Measurements from ENCODE around the gene MINAR1. TPM values are rescaled to one million over a fixed set of nuclear protein-coding genes. Genes with fewer than 3 reads are reported as not detected.

The MINAR1 gene
- total RNA-seq, 2 experiments from 2014 or later: 0.21 to 0.22 TPM

DNA sequence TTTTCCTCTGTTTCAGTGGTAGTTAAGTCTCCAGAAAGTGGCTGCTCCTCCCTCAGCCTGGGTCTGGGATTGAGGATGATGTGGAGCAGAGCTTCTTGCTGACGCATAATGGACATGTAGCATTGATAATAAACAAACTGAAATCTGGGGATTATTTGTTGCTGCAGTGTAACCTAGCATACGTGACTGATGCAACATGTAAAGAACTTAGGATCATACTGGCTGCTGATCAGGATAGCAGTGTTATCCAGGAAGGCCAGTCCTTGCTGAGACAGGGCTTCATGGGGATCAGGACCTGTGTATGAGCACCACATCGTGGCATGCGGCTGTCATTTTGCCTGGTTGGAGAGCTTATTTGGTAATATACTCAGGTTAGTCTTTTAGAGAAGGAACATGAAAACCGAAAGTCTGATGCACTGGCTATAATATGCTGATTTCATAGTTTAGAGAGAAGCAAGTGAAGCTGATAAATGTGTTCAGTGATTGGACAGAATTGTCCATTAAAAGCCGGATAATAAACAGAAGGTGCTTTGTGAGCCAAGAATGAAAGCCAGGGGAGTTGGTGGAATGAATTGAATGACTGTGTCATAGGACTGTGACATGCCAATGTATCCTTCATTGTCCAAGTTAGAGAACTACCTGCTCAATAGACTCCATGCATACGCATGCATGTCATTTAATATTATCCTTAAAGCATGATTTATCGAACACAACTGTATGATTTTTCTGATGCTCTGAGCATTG, 4.1 kb downstream of the MINAR1 start:
- Mint-ChIP-seq H3K4me3 (no peak overlapping the region), H3K36me3 (ENCODE audit: low read depth) (no peaks in the 10 kb centered on the region), H3K27me3 (ENCODE audit: low read depth) (peaks cover 26% of the 10 kb centered on the region), H3K27ac (no peak overlapping the region), H3K4me1 (ENCODE audit: low read depth) (peaks cover 9% of the 10 kb centered on the region), H3K9me3 (no peaks in the 10 kb centered on the region)
- no peak for DNase-seq
- CTCF ChIA-PET: no interaction called here
- intact Hi-C loops (cut with micrococcal nuclease): no loop called here

DNA sequence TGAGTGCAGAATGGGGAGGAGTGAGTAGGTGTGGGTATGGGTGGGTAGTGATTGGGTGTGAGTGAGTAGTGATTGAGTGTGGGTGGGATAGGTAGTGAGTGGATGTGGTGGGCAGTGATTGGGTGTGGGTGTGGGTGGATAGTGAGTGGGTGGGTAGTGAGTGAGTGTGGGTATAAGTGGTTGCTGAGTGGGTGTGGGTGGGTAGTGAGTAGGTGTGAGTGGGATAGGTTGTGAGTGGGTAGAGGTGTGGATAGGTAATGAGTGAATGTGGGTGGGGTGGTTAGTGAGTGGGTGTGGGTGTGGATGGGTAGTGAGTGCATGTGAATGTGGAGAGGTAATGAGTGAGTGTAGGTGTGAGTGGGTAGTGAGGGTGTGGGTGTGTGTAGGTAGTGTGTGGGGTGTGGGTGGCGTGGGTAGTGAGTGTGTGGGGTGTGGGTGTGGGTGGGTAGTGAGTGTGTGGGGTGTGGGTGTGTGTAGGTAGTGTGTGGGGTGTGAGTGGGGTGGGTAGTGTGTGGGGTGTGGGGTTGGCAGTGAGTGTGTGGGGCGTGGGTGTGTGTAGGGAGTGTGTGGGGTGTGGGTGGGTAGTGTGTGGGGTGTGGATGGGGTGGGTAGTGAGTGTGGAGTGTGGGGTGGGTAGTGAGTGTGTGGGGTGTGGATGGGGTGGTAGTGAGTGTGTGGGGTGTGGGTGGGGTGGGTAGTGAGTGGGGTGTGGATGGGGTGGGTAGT, 5.3 kb downstream of the MINAR1 start:
- CTCF ChIA-PET: no interaction called here
- DNase-seq: no peak
- no peak overlapping the region for H3K4me3 Mint-ChIP-seq
- H3K27me3 Mint-ChIP-seq (ENCODE audit: low read depth): peaks cover 21% of the 10 kb centered on the region
- peaks cover 6% of the 10 kb centered on the region for H3K4me1 Mint-ChIP-seq (ENCODE audit: low read depth)
- H3K27ac Mint-ChIP-seq: no peak overlapping the region
- H3K36me3 Mint-ChIP-seq (ENCODE audit: low read depth): no peaks in the 10 kb centered on the region
- intact Hi-C loops (cut with micrococcal nuclease): no loop called here
- H3K9me3 Mint-ChIP-seq: no peaks in the 10 kb centered on the region

DNA sequence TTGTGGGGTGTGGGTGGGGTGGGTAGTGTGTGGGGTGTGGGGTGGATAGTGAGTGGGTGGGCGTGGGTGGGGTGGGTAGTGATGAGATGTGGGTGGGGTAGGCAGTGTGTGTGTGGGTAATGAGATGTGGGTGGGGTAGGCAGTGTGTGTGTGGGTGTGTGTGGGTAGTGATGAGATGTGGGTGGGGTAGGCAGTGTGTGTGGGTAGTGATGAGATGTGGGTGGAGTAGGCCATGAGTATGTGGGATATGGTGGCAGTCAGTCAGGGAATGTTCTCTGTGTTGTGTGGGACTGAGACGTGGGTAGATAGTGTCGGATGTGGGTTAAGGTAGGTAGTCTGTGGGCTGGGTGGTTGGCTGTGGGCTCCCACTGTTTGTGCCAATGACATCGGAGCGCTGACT, 7.1 kb downstream of the MINAR1 start:
- CTCF ChIA-PET: no interaction called here
- H3K4me1 Mint-ChIP-seq (ENCODE audit: low read depth): no peaks in the 10 kb centered on the region

DNA sequence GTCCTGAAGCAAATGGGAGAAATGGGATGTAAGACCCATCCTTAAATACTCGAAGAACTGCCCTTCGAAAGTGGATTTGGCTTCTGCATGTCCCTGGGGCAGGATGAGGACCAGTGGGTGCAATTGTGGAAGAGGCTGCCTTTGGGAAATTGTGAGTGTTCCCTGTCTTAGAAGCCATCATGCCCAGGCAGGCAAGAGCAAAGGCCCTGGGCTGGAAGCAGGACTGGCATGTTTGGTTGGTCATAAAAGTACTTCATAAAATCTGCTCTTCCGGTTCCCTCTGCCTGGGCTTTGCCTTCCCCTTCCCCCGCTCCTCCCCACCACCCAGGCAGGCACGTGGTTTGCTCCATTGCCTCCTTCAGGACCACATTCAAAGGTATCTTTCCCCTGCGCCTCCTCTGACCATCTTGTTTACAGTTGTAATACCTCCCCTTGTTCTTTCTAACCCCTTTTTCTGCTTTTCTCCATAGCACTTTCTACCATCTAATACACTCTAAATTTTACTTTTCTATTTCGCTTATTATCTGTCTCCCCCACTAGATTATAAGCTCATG, 8.3 kb downstream of the MINAR1 start:
- Mint-ChIP-seq H3K9me3 (no peaks in the 10 kb centered on the region), H3K27ac (no peak overlapping the region), H3K27me3 (ENCODE audit: low read depth) (no peaks in the 10 kb centered on the region), H3K36me3 (ENCODE audit: low read depth) (no peaks in the 10 kb centered on the region), H3K4me1 (ENCODE audit: low read depth) (no peaks in the 10 kb centered on the region), H3K4me3 (no peak overlapping the region)
- intact Hi-C loops (cut with micrococcal nuclease): no loop called here
- DNase-seq: no peak
- CTCF ChIA-PET: no interaction called here

More for the DNA sequence above, 7.1 kb downstream of the MINAR1 start:
- Mint-ChIP-seq H3K27me3 (ENCODE audit: low read depth) (peaks cover 5% of the 10 kb centered on the region), H3K4me3 (no peak overlapping the region), H3K9me3 (no peaks in the 10 kb centered on the region), H3K27ac (no peak overlapping the region), H3K36me3 (ENCODE audit: low read depth) (no peaks in the 10 kb centered on the region)
- no peak for DNase-seq
- intact Hi-C loops (cut with micrococcal nuclease): no loop called here

DNA sequence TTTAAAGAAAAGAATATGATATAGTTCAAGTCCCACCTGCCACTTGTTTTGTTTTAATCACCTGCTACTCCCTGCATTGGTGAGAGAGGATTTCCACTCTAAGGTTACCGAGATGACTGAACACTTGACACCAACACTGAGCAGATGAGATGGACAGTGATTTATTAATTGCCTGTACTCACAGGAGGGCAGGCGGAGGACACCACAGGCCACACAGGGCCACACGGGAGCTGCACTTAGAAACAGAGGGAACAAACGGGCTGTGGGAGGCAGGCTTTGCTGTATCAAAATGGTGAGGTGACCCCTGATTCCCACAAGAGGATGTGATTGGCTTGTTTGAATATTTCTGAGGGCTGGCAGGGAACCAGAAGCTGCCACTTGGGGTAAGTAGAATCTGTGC, 10.8 kb downstream of the MINAR1 start:
- Mint-ChIP-seq H3K9me3 (peaks cover 3% of the 10 kb centered on the region), H3K4me1 (ENCODE audit: low read depth) (no peaks in the 10 kb centered on the region), H3K27ac (no peak overlapping the region), H3K36me3 (ENCODE audit: low read depth) (no peaks in the 10 kb centered on the region), H3K4me3 (no peak overlapping the region), H3K27me3 (ENCODE audit: low read depth) (no peaks in the 10 kb centered on the region)
- intact Hi-C loops (cut with micrococcal nuclease): no loop called here
- no peak for DNase-seq
- CTCF ChIA-PET: no interaction called here

DNA sequence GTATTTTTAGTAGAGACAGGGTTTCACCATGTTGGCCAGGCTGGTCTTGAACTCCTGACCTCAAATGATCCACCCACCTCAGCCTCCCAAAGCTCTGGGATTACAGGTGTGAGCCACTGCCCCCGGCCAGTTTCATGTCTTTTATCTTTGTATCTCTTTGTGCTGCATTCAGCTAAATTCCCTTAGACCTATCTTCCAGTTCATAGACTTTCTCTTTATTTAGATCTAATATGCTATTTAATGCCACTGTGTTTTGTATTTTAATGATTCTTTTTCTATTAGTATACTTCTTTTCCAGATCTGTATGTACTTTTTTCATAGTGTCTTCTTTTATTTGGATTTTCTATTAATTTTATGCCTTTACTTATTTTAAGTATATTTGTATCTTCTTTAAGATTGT, 14.9 kb downstream of the MINAR1 start:
- peaks cover 3% of the 10 kb centered on the region for H3K27me3 Mint-ChIP-seq (ENCODE audit: low read depth)
- intact Hi-C loops (cut with micrococcal nuclease): no loop called here
- peaks cover 3% of the 10 kb centered on the region for H3K9me3 Mint-ChIP-seq
- H3K27ac Mint-ChIP-seq: no peak overlapping the region
- CTCF ChIA-PET: no interaction called here
- DNase-seq: no peak
- no peaks in the 10 kb centered on the region for H3K36me3 Mint-ChIP-seq (ENCODE audit: low read depth)
- no peaks in the 10 kb centered on the region for H3K4me1 Mint-ChIP-seq (ENCODE audit: low read depth)
- H3K4me3 Mint-ChIP-seq: no peak overlapping the region

DNA sequence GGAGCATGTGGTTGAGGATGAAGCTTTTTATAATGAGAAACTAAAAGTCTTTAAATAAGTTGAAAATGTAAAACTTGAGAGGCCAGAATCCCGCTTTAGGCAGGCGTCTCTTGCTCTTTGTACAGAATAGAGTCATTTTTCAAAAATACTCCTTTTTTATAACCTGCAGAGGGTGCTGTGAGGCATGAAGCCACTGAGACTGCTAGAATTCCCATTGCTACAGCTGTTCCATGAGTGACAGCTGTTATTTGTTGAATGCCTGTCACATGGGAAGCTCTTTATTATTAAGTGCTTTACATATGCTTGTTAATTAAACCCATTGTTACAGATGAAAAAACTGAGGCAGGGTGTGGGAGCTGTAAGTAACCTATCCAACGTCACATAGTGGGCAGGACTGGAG, 18.5 kb downstream of the MINAR1 start:
- Mint-ChIP-seq H3K9me3 (peaks cover 3% of the 10 kb centered on the region), H3K4me3 (no peak overlapping the region), H3K27me3 (ENCODE audit: low read depth) (peaks cover 3% of the 10 kb centered on the region), H3K27ac (no peak overlapping the region), H3K36me3 (ENCODE audit: low read depth) (no peaks in the 10 kb centered on the region), H3K4me1 (ENCODE audit: low read depth) (no peaks in the 10 kb centered on the region)
- DNase-seq: no peak
- CTCF ChIA-PET: interaction anchor here (0.7 to 1.9 kb wide), 2 partner anchors 145 to 1086 kb away, joined by 5 to 7 read pairs; no protein-coding TSS in a partner anchor
- intact Hi-C loops (cut with micrococcal nuclease): no loop called here

DNA sequence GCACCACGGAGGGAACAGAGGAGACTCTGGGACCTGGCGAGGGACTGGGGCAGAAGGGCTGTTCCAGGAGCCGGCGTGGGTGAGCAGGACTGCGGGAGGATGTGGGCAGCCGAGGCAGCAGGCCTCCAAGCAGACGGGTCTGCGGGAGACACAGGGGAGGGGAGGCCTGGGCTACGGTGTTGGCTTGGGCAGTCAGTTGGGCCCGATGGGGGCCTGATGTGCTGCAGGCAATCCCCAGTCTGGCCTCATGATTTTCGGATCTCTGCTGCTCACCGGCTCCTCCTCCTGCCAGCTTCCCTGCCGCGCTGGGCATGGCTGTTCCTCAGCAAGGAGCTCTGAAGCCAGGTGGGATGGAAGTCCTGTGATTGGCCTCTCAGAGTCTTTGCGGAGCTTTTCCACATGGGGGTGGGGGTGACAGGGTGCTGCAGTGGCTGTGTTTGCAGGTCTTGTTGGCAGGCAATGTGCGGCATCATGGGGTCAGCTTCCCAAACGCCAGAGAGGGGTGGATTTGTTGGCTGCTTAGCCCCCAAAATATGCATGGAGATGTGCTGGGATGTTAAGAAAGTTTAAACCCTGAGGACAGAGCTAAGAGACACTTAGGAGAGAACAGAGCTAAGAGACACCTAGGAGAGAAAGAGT, 19.3 kb downstream of the MINAR1 start:
- no peaks in the 10 kb centered on the region for H3K36me3 Mint-ChIP-seq (ENCODE audit: low read depth)
- H3K27me3 Mint-ChIP-seq (ENCODE audit: low read depth): peaks cover 3% of the 10 kb centered on the region
- intact Hi-C loops (cut with micrococcal nuclease): no loop called here
- H3K27ac Mint-ChIP-seq: no peak overlapping the region
- no peak for DNase-seq
- CTCF ChIA-PET: interaction anchor here (1.3 to 1.9 kb wide), 2 partner anchors 13 to 145 kb away, joined by 3 to 5 read pairs; no protein-coding TSS in a partner anchor
- no peaks in the 10 kb centered on the region for H3K4me1 Mint-ChIP-seq (ENCODE audit: low read depth)
- peaks cover 3% of the 10 kb centered on the region for H3K9me3 Mint-ChIP-seq
- H3K4me3 Mint-ChIP-seq: no peak overlapping the region

DNA sequence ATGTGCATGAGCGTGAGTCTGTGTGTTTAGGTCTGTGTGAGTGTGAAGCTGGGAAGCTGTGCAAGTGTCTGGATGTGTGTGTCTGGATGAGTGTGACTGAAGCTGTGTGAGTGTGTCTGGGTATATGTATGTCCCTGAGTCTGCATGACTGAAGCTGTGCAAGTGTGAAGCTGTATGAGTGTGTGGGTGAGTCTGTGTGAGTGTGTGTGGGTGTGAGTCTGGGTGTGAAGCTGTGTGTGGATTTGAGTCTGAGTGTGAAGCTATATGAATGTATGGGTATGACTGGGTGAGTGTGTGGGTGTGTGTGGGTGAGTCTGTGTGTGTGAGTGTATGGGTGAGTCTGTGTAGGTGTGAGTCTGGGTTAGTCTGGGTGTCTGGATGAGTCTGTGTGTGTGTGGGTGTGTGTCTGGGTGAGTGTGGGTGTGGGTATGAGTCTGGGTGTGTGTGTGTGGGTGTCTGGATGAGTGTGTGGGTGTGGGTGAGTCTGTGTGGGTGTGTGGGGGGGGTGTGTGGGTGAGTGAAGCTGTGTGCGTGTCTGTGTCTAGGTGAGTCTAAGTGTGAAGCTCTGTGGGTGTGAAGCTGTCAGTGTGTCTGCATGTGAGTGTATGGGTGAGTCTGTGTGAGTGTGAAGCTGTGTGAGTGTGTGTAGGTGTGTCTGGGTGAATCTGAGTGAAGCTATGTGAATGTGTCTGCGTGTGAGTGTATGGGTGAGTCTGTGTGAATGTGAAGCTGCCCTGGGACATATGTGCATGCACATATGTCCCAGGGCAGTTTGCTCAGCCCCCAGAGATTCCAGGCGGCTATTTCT, 20.3 kb downstream of the MINAR1 start:
- H3K4me1 Mint-ChIP-seq (ENCODE audit: low read depth): no peaks in the 10 kb centered on the region
- peaks cover 3% of the 10 kb centered on the region for H3K27me3 Mint-ChIP-seq (ENCODE audit: low read depth)
- H3K9me3 Mint-ChIP-seq: no peaks in the 10 kb centered on the region
- H3K27ac Mint-ChIP-seq: no peak overlapping the region
- no peak for DNase-seq
- no peak overlapping the region for H3K4me3 Mint-ChIP-seq
- intact Hi-C loops (cut with micrococcal nuclease): no loop called here
- CTCF ChIA-PET: interaction anchor here (1.3 to 1.9 kb wide), 2 partner anchors 12 to 144 kb away, joined by 3 to 5 read pairs; no protein-coding TSS in a partner anchor
- no peaks in the 10 kb centered on the region for H3K36me3 Mint-ChIP-seq (ENCODE audit: low read depth)

DNA sequence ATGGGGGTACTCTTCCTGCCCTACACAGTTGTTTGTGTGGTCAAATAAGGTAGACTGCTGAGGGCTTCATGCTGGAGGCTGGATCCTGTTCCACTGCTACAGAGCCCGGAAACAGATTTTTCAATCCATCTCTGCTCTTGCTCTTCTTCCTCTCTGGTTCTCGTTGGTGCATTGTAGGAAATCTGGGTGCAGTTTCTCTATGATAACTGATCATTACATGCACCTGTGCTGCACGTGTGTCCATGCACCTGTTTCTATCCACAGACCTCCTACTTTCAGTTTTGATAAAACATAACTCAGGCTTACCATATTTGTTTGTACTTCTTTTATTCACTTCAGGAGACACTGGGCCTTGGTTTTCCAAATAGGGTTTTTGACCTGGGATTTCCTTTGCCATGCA, 21.3 kb downstream of the MINAR1 start:
- no peak overlapping the region for H3K27ac Mint-ChIP-seq
- intact Hi-C loops (cut with micrococcal nuclease): no loop called here
- no peak overlapping the region for H3K4me3 Mint-ChIP-seq
- H3K9me3 Mint-ChIP-seq: no peaks in the 10 kb centered on the region
- DNase-seq: no peak
- H3K36me3 Mint-ChIP-seq (ENCODE audit: low read depth): no peaks in the 10 kb centered on the region
- CTCF ChIA-PET: no interaction called here
- peaks cover 3% of the 10 kb centered on the region for H3K27me3 Mint-ChIP-seq (ENCODE audit: low read depth)
- no peaks in the 10 kb centered on the region for H3K4me1 Mint-ChIP-seq (ENCODE audit: low read depth)

DNA sequence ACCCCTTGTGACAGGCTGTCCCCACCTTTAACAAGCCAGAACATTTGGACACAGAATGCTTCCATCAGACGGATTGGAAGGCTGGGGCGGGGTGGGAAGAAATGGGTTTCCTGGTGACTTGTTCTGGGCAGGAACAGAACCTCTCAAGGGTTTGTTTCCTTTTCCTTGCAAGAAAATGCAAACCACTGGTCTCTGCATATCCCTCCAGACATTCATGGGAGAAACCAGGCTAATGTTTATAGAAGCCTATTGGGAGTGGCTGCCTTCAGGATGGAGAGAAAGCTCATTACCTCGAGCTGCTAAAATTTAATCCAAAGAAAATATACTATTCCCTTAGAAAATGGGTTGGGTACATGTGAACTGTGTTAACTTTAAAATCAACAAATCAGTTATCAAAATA, 21.9 kb downstream of the MINAR1 start:
- no peaks in the 10 kb centered on the region for H3K9me3 Mint-ChIP-seq
- H3K4me1 Mint-ChIP-seq (ENCODE audit: low read depth): no peaks in the 10 kb centered on the region
- no peak overlapping the region for H3K27ac Mint-ChIP-seq
- H3K36me3 Mint-ChIP-seq (ENCODE audit: low read depth): no peaks in the 10 kb centered on the region
- CTCF ChIA-PET: no interaction called here
- intact Hi-C loops (cut with micrococcal nuclease): no loop called here
- DNase-seq: no peak
- H3K27me3 Mint-ChIP-seq (ENCODE audit: low read depth): peaks cover 3% of the 10 kb centered on the region
- no peak overlapping the region for H3K4me3 Mint-ChIP-seq

DNA sequence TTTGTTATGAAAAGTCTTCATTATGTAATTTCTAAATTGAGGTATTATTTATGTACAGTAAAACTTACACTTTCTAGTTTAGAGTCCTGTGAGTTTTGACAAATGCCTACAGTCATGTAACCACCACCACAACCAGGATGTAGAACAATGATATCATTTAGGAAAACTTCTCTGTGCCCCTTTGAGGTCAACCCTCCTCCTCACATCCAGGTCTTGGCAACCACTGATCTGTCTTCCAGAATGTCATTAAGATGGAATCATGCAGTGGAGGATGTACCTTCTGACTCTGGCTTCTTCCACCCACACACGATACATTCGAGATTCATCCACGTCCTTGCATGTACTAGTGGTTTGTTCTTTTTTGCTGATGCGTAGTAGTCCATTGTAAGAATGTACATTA, 23.2 kb downstream of the MINAR1 start:
- no peaks in the 10 kb centered on the region for H3K36me3 Mint-ChIP-seq (ENCODE audit: low read depth)
- CTCF ChIA-PET: no interaction called here
- no peak overlapping the region for H3K27ac Mint-ChIP-seq
- no peak for DNase-seq
- H3K27me3 Mint-ChIP-seq (ENCODE audit: low read depth): no peaks in the 10 kb centered on the region
- intact Hi-C loops (cut with micrococcal nuclease): no loop called here
- H3K4me3 Mint-ChIP-seq: no peak overlapping the region
- no peaks in the 10 kb centered on the region for H3K4me1 Mint-ChIP-seq (ENCODE audit: low read depth)
- no peaks in the 10 kb centered on the region for H3K9me3 Mint-ChIP-seq

Measured in activated naive CD4-positive, alpha-beta T cell treated with anti-CD3 and anti-CD28 coated beads for 36 hours (primary cell).